Limb (tissue), 2 donors: ENCODE results near the gene KCNMB1.
A peak's percentile ranks its signal among the peaks of the same experiment; 100 is the strongest.

Experiments
- DNase-seq, 2 donors: peaks; one replicate each; pipeline ENCODE4 v3.0.0-alpha.2; 2016; ENCODE audit errors: extremely low spot score in 2 of 2

The KCNMB1 gene

DNA sequence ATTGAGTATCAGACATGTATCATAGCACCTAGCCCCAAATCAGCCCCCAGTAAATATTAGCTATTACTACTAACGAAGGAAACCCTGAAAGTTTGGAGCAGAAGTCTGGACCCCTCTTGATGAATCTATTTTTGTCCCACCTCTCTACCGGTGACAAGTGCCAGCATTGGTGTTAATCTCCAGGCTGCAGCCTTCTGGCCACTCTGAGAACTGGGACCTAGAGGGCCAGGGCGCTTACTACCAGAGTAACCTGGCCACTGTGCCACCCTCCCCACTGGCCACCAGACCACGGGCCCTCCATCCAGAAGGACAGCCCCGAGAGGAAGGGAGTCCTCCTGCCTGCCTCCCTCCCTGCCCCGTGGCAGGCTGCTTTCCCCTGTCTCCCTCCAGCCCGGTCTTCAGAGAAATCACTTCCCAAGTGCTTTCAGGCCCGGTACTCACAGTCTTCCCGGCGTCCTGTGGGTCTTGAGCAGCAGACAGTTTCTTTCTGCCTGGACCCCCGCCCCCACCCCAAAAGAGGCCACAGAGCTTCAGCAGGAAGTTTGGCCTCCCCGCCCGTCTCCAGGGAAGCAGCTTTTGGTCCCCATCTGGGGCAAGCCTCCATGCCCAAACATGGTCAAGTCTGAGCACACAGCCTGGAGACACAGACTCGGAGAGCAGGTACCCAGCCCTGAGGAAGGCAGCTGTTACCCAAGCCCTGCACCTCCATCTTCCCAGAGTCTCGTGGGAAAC lies at the start of gene KCNMB1:
Gene KCNMB1, minus strand, starts transcription at position 550 of the 732 bp plus-strand sequence. CDS start 3,920 bp downstream, outside the sequence.
- no peak for DNase-seq

DNA sequence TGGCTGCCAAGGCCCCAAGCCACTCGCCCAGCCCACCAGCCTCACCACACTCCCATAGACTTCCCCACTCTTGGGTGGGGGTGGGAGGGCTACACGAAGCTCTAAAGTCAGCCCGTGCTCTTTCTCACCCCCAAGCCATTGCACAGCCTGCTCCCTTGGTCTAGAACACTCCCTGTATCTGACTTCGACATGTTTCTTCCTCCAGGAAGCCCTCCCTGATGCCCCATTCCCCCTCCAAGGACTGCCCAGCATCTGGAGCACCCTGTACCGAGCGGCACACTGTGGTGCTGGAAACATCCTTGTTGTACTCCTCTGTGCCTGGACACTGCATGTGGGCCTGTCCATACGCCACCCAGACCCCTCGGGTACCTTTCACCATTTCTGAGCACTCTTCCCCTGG lies 49.4 kb upstream of the KCNMB1 start:
- peak in 1 of 2 donors; percentile 19 for DNase-seq

GRCh38 chr5:170437621-170438375 lies 48.6 kb upstream of the KCNMB1 start:
- DNase-seq, result peak in 1 of 2 donors; percentile 22

GRCh38 chr5:170436335-170436734 lies 47.2 kb upstream of the KCNMB1 start:
- no peak for DNase-seq

DNA sequence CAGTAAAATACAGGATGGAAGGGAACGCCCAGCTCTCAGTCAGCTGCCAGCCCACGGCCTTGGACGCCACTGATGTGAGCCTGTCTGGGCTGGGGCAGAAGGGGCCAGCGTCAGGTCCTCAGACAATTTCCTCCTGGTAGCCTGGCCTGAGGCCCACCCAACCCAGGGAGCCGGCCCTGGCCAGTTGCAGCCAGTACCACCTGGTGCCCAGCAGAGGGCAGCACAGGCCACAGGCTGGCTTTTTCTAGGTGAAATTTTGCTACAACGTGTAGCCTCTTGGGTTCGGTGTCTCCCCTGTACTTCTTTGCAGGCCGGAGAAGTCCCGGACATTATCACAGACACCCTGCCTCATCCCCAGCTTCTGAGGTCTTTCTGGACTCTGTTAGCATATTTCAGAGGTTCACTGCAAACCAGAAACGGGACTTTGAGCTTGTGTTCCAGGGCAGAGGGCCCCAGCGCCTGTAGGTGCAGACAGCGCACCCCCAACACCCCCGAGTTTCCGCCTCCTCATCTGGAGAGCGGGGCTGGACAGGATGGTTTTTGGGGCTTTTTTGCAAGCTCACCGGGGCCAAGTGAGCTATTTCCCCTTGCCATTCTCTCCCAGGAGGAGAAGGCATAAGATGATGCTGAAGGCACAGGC lies 45.9 kb upstream of the KCNMB1 start:
- peak; percentile 62 to 86 for DNase-seq

GRCh38 chr5:170432669-170433068 lies 43.5 kb upstream of the KCNMB1 start:
- DNase-seq, result no peak

GRCh38 chr5:170431571-170431970 lies 42.4 kb upstream of the KCNMB1 start:
- no peak for DNase-seq

DNA sequence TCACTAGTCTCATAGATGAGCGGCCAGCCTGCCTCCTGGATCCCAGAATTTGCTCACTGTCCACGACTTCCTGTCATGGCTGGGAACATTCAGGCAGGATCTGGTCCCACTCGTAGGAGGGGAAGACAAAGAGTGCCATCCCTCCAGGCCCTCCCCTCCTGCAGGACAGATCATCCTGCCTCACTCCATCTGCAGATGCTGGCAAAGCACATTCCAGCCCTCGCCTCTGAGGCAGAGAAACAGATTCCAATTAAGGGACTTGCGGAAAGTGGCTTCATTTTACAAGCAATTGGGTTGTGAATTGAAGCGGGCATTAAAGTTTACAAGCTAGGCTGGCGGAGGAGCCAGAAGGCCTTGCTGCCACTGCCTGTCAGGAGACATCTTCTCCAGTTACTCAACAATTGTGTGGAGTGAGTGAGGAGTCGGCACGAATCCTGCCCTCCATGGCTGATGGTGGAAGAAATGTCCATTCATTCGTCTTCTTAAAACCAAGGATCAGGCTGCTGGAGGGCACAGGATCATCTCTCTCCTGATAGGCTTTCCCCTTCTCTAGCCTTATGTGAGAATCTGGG lies 41.8 kb upstream of the KCNMB1 start:
- no peak for DNase-seq

DNA sequence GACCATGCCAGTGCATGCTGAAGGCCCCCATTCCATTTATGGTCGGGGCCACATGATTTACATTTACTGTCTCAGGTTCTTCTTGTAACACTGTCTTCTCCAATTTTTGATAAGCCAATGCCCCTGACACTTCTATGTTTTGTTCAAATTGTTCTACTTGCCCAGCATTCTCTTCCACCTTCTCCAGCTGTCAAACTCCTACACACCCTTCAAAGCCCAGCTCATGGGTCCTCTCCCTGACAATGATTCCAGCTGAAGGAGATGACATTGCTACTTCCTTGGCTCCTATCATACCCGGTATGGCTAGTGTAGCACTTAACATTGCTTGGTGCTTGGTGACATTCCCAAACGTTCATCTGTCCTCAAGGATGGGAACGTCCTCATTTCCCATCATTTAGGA lies 41.1 kb upstream of the KCNMB1 start:
- no peak for DNase-seq

GRCh38 chr5:170429014-170429413 lies 39.8 kb upstream of the KCNMB1 start:
- DNase-seq, result no peak

DNA sequence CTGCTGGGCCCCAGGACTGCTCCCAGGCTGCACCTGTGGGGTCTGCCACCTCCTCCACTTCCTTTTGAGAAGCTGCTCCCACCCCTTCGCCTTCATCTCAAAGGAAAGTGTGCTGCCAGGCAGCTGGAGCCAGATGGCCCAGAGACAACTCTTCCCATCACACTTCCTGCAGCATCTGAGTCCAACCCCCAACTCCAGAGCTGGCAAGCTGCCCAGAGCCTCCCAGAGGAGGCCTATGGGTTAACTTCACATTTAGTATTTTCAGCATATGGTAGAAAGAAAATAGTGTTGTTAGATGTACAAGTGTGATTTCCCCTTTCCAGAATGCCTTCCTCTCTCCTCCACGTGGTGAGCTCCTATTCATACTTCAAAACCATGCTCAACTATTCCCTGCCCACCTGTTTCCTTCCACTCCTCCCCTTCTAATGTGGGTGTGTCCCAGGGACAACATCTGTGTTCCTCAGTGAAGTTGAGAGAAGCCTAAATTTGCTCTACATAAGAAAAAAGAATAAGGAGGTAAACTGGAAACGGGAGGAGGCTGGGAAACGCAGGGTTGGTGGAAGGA lies 38.6 kb upstream of the KCNMB1 start:
- DNase-seq, result peak; percentile 77 to 90

DNA sequence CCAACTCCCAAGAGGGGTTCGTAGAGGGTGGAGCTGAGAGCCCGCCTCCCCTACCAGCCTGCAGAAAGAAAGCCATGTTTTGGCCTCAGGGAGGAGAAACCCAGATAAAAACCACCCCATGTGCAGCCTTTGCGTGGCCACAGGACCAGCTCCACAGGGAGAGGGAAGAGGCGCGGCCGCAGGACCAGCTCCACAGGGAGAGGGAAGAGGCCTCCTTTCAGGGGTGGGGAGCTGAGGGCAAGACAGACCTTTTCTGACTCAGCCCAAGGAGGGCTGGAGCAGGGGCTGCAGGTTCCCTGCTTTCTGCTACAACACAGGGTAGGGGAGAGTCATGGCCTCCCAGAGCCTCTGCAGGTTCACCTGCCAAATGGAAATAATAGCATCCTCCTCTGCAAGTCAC lies 37.6 kb upstream of the KCNMB1 start:
- DNase-seq, result no peak

DNA sequence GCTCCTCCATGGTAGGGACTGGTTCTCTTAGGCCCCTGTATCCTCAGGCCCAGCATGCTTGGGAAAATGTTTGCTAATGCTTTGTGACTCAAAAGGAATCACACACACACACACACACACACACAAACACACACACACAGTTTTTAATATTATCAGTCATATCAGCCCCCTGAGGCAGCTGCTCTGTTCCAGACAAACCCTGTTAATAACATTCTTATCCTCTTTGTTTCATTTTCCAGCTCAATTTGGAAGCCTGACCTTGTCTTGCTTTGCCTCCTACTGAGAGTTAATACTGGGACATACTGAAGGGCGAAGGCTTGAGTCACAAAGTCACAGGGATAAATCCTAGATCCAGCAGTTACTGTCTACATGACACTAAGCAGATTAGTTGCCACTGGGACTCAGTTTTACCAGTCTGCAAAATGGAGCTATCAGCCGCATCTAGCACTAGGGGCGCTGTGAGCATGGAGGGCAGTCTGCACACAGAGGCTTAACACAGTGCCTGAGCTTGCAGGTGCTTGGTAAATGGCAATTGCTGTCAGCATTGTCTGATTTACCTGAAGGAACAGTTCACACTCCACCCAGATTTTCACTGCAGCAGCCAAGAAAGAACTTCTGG lies 37.1 kb upstream of the KCNMB1 start:
- DNase-seq, result no peak

GRCh38 chr5:170425731-170426130 lies 36.6 kb upstream of the KCNMB1 start:
- DNase-seq, result no peak

GRCh38 chr5:170424629-170425028 lies 35.5 kb upstream of the KCNMB1 start:
- DNase-seq, result no peak

GRCh38 chr5:170423692-170424091 lies 34.5 kb upstream of the KCNMB1 start:
- no peak for DNase-seq

- peak in 1 of 2 donors; percentile 30 for DNase-seq
Observed at GRCh38 chr5:170421826-170422225, 32.7 kb upstream of the KCNMB1 start.

DNA sequence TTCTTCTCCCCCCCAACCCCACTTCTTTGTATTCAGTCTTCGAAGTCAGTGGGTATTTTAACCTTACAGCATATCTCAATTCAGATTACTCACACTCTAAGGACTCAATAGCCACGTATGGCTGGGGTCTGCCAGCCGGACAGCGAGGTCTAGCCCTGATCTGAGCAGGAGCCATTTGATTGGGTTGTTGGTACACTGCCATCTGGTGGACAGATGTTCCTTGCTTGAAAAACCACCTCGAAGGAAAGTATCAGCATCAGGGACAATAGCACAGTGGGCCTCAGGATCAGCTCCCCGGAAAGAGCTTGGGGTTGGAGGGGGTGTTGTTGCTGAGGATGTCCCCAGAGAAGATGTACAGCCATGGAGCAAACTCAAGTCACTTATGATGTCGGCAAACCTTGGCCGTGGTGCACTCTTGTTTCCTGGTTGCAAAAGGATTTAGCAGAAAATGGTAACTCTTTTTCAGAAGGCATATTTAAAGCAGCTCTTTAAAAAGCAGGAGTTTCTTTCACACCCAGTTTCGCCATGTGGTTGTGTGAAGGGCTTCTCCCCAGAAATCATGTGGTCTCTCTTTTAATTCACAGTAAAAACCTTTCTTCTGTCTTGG lies 31.7 kb upstream of the KCNMB1 start:
- DNase-seq, result peak; percentile 53 to 75

- no peak for DNase-seq
Observed at GRCh38 chr5:170419643-170420042, 30.5 kb upstream of the KCNMB1 start.

DNA sequence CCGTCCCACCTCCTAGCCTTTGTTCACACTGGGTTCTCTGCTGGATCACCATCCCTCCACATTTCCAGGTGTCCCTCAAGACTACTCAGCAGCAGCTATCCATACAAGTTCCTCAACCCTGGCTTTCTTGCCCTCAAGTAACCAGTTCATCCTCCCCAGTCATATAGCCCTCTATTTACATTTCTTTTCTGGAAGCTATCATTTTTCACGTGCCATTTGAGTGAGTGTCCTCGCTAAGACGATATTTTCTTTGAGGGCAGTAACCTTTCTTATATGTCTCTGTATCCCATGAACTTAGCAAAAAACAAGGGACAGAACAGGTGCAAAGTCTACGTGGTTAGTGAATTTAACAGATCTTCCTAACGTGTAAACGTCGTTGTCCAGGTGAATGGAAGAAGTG lies 29.6 kb upstream of the KCNMB1 start:
- no peak for DNase-seq

GRCh38 chr5:170416526-170416925 lies 27.4 kb upstream of the KCNMB1 start:
- no peak for DNase-seq
